Suppressor macrophage treated with lipopolysaccharide for 4 hours (primary cell): ENCODE measurements around the gene MTLN.
A peak's percentile ranks its signal among the peaks of the same experiment; 100 is the strongest.
"Not testable (repeated sequence)": the region's sequence is repeated elsewhere in the genome, so short reads cannot be mapped to it uniquely, and the experiment has no call there.

Experiments
- DNase-seq: peaks from one replicate; pipeline ENCODE4 v3.0.0-alpha.2; 2020

The MTLN gene

GRCh38 chr2:110198016-110198415 is 14.3 kb downstream of the MTLN start:
- DNase-seq = no peak

GRCh38 chr2:110197452-110197851 is 14.9 kb downstream of the MTLN start:
- no peak for DNase-seq

GRCh38 chr2:110190169-110190568 is 22.2 kb downstream of the MTLN start:
- DNase-seq = not testable (repeated sequence)

- no peak for DNase-seq
Observed at GRCh38 chr2:110182449-110182848, 29.9 kb downstream of the MTLN start.

GRCh38 chr2:110180036-110180435 is 32.3 kb downstream of the MTLN start:
- no peak for DNase-seq

GRCh38 chr2:110173523-110173922 is 38.8 kb downstream of the MTLN start:
- peak; percentile 7 for DNase-seq

GRCh38 chr2:110172506-110172905 is 39.8 kb downstream of the MTLN start:
- DNase-seq = no peak

- no peak for DNase-seq
Observed at GRCh38 chr2:110170102-110170501, 42.2 kb downstream of the MTLN start.

GRCh38 chr2:110167326-110168000 is 44.9 kb downstream of the MTLN start:
- no peak for DNase-seq

- no peak for DNase-seq
Observed at GRCh38 chr2:110166266-110166665, 46.1 kb downstream of the MTLN start.
